NCI-H187 (cell line): ENCODE measurements around the gene TBC1D22A.

Experiments used
- DNase-seq, 2 experiments: peaks; one replicate each; lab custom pipeline; 2025; lab: John Stamatoyannopoulos, UW

The TBC1D22A gene

GRCh38 chr22:46887978-46888377, 125.5 kb downstream of the TBC1D22A start:
- no peak for DNase-seq

GRCh38 chr22:46890819-46891218, 128.4 kb downstream of the TBC1D22A start:
- DNase-seq = no peak

GRCh38 chr22:46891382-46891951, 129.0 kb downstream of the TBC1D22A start:
- no peak for DNase-seq

- DNase-seq = no peak
Observed at GRCh38 chr22:46892866-46893265, 130.4 kb downstream of the TBC1D22A start.

- DNase-seq = no peak
Observed at GRCh38 chr22:46893281-46894020, 131.0 kb downstream of the TBC1D22A start.

- no peak for DNase-seq
Observed at GRCh38 chr22:46894081-46894671, 131.7 kb downstream of the TBC1D22A start.

GRCh38 chr22:46894851-46895640, 132.6 kb downstream of the TBC1D22A start:
- DNase-seq = no peak

- DNase-seq = no peak
Observed at GRCh38 chr22:46895753-46896152, 133.3 kb downstream of the TBC1D22A start.

GRCh38 chr22:46896166-46896565, 133.7 kb downstream of the TBC1D22A start:
- DNase-seq = no peak

- DNase-seq = no peak
Observed at GRCh38 chr22:46896568-46897245, 134.3 kb downstream of the TBC1D22A start.

- DNase-seq = no peak
Observed at GRCh38 chr22:46897246-46897623, 134.8 kb downstream of the TBC1D22A start.

- DNase-seq = no peak
Observed at GRCh38 chr22:46900549-46900948, 138.1 kb downstream of the TBC1D22A start.

- no peak for DNase-seq
Observed at GRCh38 chr22:46902436-46902835, 140.0 kb downstream of the TBC1D22A start.

- DNase-seq = no peak
Observed at GRCh38 chr22:46902998-46903916, 140.8 kb downstream of the TBC1D22A start.

GRCh38 chr22:46905415-46905814, 143.0 kb downstream of the TBC1D22A start:
- DNase-seq = no peak

GRCh38 chr22:46905834-46906233, 143.4 kb downstream of the TBC1D22A start:
- no peak for DNase-seq

- DNase-seq = no peak
Observed at GRCh38 chr22:46906326-46907045, 144.0 kb downstream of the TBC1D22A start.

GRCh38 chr22:46907241-46908215, 145.1 kb downstream of the TBC1D22A start:
- no peak for DNase-seq

GRCh38 chr22:46908641-46909107, 146.2 kb downstream of the TBC1D22A start:
- no peak for DNase-seq
